IPS-18c (cell line): ENCODE measurements around the gene FBXL5.

Experiments
- H3K4me3 ChIP-seq: 2 replicates; pipeline ENCODE4 v1.7.0; 2013; ENCODE audit warnings: low read depth, mild to moderate bottlenecking, low read length, moderate library complexity; ENCODE audit not compliant: insufficient read depth
- H3K9me3 ChIP-seq: one replicate; pipeline ENCODE4 v1.6.1; 2013; ENCODE audit warnings: mild to moderate bottlenecking, low read length, moderate library complexity; ENCODE audit not compliant: control insufficient read depth, insufficient read depth

Gene FBXL5

GRCh38 chr4:15600176-15600575, 55.0 kb downstream of the FBXL5 start:
- Histone ChIP-seq H3K4me3 (no peak overlapping the region), H3K9me3 (no peaks in the 10 kb centered on the region)

DNA sequence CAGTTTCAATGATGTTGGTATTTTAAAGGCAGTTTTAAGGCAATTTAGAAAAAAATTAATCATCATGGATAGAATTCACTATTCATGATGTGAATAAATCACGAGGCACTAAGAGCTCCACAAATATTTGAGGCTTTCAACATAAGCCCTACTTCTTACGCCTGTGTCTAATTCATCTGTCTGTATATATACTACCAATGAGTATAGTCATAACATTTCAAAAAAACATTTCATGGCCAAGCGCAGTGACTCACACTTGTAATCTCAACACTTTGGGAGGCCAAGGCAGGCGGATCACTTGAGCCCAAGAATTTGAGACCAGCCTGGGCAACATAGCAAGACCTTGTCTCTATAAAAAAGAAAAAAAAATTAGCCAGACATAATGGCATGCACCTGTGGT, 56.5 kb downstream of the FBXL5 start:
- H3K9me3 ChIP-seq: no peaks in the 10 kb centered on the region
- no peak overlapping the region for H3K4me3 ChIP-seq

DNA sequence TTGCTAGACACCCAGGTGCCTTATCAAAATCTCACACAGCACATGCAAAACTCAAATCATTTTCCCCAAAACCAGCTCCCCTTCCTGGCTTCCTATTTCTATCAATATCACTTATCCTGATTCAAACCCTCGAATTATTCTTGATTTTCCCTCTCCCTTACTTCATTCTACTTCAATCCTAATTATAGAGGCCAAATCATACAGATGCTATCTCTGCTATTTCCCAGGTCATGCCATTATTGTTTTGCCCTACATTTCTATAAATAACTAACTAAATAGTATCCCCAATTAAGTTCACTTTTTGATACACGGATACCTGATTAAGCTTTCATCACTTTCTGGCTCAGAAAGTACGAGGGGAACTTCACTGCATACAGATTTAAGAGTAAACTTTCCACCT, 62.4 kb downstream of the FBXL5 start:
- H3K9me3 ChIP-seq: no peaks in the 10 kb centered on the region
- no peak overlapping the region for H3K4me3 ChIP-seq

GRCh38 chr4:15587649-15588048, 67.5 kb downstream of the FBXL5 start:
- Histone ChIP-seq H3K9me3 (no peaks in the 10 kb centered on the region), H3K4me3 (no peak overlapping the region)

GRCh38 chr4:15586066-15586465, 69.1 kb downstream of the FBXL5 start:
- Histone ChIP-seq H3K9me3 (no peaks in the 10 kb centered on the region), H3K4me3 (no peak overlapping the region)

- no peaks in the 10 kb centered on the region for H3K9me3 ChIP-seq
- H3K4me3 ChIP-seq: no peak overlapping the region
Observed at GRCh38 chr4:15585331-15585730, 69.8 kb downstream of the FBXL5 start.

GRCh38 chr4:15584785-15585184, 70.4 kb downstream of the FBXL5 start:
- no peaks in the 10 kb centered on the region for H3K9me3 ChIP-seq
- no peak overlapping the region for H3K4me3 ChIP-seq

- Histone ChIP-seq H3K9me3 (no peaks in the 10 kb centered on the region), H3K4me3 (no peak overlapping the region)
Observed at GRCh38 chr4:15577508-15577907, 77.6 kb downstream of the FBXL5 start.

DNA sequence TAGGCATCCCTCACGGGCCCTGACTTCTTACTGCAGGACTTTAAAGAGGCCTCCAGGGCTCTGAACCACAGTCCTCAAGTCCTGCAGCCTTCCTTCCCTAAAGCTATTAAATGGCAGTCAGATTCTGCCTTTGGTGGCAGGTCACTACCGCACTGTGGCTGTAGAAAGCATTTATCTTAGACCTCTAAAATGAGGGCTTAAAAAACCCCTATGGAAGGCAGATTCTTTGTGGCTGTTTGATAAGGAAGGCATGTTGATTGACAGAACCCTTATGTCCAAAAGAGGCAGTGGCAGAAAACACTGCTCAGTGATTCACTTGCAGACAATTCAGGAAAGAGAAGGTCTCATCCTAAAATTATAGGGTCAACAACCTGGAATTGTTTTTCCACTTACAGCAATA, 79.2 kb downstream of the FBXL5 start:
- Histone ChIP-seq H3K4me3 (no peak overlapping the region), H3K9me3 (no peaks in the 10 kb centered on the region)

DNA sequence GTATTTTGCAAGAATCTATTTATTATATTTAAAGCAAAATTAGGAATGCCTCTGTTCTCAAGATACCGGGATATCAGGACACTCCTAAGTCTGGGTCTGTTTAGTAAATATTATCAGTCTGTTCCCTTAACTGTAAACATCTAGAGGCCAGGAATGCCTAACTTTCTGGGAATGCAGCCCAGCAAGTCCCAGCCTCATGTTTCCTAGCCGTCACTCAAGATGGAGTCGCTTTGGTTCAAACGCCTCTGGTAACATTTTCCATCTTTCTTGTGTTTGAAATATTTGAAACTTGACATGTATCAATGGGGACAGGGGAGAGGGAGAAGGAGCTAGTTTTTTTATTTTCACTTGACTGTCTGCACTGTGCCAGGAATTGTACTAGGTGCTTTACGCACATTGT, 85.4 kb downstream of the FBXL5 start:
- Histone ChIP-seq H3K9me3 (no peaks in the 10 kb centered on the region), H3K4me3 (no peak overlapping the region)

- Histone ChIP-seq H3K9me3 (no peaks in the 10 kb centered on the region), H3K4me3 (no peak overlapping the region)
Observed at GRCh38 chr4:15568821-15569220, 86.3 kb downstream of the FBXL5 start.

DNA sequence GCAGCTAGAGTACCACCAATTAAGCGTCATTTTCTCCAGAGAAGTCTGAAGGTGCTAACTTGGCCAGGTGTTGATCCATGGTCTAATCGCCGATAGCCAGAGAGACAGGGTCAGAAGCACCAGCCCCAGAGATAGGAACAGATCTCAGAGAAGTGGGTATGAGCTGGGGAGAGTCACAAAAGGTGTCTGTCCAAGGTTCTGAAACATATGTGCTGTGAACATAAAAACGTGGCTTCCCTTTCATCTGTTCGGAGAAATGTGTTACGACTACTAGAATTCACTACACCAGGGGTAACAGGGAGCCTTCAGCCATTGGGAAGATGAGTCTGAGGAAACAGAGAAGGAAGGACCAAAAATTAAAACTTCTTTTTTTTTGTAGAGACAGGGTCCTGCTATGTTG, 91.3 kb downstream of the FBXL5 start:
- Histone ChIP-seq H3K4me3 (no peak overlapping the region), H3K9me3 (no peaks in the 10 kb centered on the region)

- H3K4me3 ChIP-seq: no peak overlapping the region
- no peaks in the 10 kb centered on the region for H3K9me3 ChIP-seq
Observed at GRCh38 chr4:15562623-15563022, 92.5 kb downstream of the FBXL5 start.

DNA sequence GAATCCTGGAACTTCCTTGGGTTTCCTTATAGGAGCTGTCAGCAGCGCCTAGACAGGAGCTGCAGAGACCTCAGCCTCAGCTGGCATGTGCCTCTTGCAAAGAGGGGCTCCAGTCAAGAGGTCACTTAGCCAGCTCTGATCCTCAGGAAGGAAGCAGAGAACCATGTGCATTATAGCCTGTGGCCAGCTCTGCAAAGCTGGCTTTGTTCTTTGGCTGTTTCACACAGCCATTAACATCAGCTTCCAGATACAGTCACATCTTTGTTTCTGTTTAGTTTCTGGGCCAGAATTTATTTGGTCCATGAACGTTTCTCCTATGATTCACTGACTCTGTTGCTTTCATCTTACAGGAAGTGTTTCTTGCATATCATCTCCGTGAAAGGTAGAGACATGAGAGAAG, 93.0 kb downstream of the FBXL5 start:
- Histone ChIP-seq H3K4me3 (no peak overlapping the region), H3K9me3 (no peaks in the 10 kb centered on the region)

DNA sequence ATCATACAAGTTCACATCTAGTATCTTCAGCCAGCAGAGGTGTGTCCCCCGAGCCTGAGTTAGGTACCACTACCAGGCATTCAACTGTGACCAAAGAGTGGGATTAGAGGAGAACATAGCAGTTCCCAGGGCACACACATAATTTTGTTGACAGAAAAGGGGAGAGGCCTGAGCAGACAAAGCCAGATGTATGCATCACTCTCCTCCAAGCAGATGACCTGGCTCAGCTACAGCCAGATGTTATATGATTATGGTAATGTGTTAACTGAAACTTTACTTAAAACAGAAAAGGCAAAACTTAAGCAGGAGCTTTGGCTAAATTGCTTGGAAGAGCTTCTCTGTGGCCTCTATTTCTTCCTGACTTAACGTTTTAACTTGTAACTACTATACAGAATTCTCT, 96.6 kb downstream of the FBXL5 start:
- Histone ChIP-seq H3K4me3 (no peak overlapping the region), H3K9me3 (no peaks in the 10 kb centered on the region)

GRCh38 chr4:15557786-15558550, 97.2 kb downstream of the FBXL5 start:
- no peaks in the 10 kb centered on the region for H3K9me3 ChIP-seq
- no peak overlapping the region for H3K4me3 ChIP-seq

DNA sequence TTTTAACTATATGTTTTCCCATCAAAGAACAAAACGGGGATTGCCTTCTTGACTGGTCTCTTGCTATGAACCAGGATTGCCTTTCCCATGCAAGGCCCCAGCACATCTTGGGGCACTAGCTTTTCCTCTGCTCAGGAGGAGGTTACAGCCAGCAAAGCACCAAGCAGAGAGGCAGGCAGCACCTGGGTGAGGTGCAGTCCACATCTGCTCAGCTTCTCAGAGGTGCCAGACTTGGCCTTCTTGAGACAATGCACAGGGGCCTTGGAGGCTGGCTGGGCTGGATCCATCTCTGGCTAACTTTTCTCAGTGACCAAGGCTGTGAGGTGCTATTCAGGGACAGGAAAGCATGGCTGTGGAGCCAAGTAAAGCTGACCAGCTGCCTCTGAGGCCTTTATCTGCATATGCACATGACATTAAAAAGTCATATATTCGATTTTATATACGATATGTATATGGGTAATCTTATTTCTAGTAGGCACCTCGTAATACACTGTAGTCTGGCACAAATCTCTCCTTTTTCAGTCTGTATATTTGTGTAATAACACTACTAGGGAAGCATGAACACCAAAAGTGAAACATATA, 98.6 kb downstream of the FBXL5 start:
- Histone ChIP-seq H3K4me3 (no peak overlapping the region), H3K9me3 (no peaks in the 10 kb centered on the region)
